Retinal pigment epithelial cell (primary cell): Measurements from ENCODE around the gene RHOF.

Source experiments
- DNase-seq: peaks from one replicate; pipeline ENCODE4 v3.0.0-alpha.2; 2010; ENCODE audit warnings: low read depth
- H3K4me3 ChIP-seq: 2 replicates; pipeline ENCODE4 v1.5.1; 2011; ENCODE audit warnings: mild to moderate bottlenecking, low read length, control low read depth, moderate library complexity
- CTCF ChIP-seq: conservative IDR thresholded peaks from 2 replicates; pipeline ENCODE4 v1.5.1; 2011; ENCODE audit warnings: low read depth, low read length, control low read depth, inconsistent platforms

Gene RHOF

GRCh38 chr12:121819212-121819949, 25.9 kb upstream of the RHOF start:
- no peak for TF ChIP-seq CTCF
- DNase-seq: no peak
- no peak overlapping the region for H3K4me3 ChIP-seq

GRCh38 chr12:121817648-121818043, 24.2 kb upstream of the RHOF start:
- H3K4me3 ChIP-seq: no peak overlapping the region
- DNase-seq: no peak
- no peak for TF ChIP-seq CTCF

DNA sequence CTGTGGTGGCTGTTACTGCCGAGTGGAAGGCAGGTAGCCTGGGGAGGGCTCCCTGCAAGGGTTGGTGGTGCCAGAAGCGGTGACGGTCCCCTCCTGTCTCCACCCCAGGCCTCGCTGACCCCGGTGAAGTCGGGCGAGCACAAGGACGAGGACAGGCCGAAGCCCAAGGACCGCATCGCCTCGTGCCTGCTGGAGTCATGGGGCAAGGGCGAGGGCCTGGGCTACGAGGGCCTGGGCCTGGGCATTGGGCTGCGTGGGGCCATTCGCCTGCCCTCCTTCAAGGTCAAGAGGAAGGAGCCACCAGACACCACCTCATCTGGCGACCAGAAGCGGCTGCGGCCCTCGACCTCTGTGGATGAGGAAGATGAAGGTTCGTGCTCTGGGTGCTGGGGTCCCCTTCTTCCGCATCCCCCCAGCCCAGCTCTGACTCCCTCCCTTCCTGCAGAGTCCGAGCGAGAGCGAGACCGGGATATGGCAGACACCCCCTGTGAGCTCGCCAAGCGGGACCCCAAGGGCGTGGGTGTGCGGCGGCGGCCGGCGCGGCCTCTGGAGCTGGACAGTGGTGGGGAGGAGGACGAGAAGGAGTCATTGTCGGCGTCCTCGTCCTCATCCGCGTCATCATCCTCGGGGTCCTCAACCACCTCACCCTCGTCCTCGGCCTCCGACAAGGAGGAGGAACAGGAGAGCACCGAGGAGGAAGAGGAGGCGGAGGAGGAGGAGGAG, 23.6 kb upstream of the RHOF start:
- no peak for DNase-seq
- H3K4me3 ChIP-seq: no peak overlapping the region
- TF ChIP-seq CTCF: no peak

GRCh38 chr12:121815263-121815662, 21.8 kb upstream of the RHOF start:
- TF ChIP-seq CTCF: no peak
- no peak overlapping the region for H3K4me3 ChIP-seq
- no peak for DNase-seq

GRCh38 chr12:121814429-121815119, 21.1 kb upstream of the RHOF start:
- no peak overlapping the region for H3K4me3 ChIP-seq
- no peak for DNase-seq
- TF ChIP-seq CTCF: no peak

DNA sequence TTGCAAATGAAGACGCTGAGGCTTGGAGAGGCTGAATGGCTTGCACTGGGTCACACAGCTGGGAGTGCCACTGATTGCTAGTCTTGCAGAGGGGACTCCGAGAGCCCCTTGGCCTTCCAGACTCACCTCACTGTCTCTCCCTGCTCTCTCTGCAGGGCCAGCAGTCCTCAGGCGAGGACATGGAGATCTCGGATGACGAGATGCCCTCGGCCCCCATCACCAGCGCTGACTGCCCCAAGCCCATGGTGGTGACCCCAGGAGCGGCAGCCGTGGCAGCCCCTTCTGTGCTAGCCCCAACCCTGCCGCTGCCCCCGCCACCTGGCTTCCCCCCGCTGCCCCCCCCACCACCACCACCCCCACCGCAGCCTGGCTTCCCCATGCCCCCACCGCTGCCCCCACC, 20.5 kb upstream of the RHOF start:
- H3K4me3 ChIP-seq: no peak overlapping the region
- no peak for TF ChIP-seq CTCF
- no peak for DNase-seq
